Neural progenitor cell (in vitro differentiated cells): ENCODE results near the gene C6orf136.

Experiments
- EZH2 ChIP-seq: fragments of 200-600 bp; sonication (generic); IDR thresholded peaks from 2 replicates; pipeline ENCODE4 v1.6.1; 2017; ENCODE audit warnings: antibody characterized with exemption, mild to moderate bottlenecking, moderate library complexity
- EZH2phosphoT487 ChIP-seq: fragments of 200-600 bp; sonication (generic); IDR thresholded peaks from 2 replicates; pipeline ENCODE4 v1.6.1; 2017; ENCODE audit warnings: antibody characterized with exemption
- TF ChIP-seq, protein P1 (sequence below): fragments of 200-600 bp; sonication (generic); IDR thresholded peaks from 2 replicates; pipeline ENCODE4 v1.5.1; 2017; ENCODE audit warnings: antibody characterized with exemption, mild to moderate bottlenecking

DNA sequence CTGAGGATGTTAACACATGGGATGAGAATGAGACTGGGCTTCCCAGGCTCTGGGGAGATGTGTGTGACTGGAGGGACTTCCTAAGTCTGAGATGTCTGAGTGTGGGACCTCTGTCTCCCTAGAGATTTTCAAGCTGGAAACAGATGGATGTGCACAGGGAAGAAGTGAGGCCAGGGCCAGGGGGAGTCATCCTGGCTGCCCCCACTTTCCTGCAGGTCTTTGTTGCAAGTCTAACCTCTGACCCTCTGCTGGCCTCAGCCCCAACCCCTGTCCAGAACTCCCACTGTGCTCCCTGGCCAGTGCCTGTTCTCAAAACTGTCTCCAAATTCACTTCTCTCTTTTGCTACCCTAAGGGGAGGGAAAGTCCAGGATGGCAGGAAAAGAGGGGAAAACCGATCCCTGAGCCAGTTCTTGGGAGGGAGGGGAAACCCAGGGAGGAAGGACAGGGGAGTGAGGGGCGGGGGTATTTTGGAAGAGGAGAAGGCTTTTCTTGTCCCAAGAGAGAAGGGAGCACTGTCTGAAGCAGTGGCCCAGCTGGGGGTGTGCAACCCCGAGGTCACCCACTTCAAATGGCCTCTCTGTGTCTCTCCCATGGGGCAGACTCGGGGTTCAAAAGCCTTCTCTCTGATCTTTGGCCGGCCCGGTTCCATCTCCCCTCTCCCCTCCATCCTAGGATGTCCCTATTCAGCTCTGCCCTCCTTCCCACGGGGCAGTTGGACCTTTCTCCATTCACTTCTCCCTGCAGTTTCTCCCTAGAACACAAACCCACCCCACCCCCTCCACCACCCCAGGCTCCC is 36.4 kb downstream of the C6orf136 start:
- TF ChIP-seq, protein P1, sequence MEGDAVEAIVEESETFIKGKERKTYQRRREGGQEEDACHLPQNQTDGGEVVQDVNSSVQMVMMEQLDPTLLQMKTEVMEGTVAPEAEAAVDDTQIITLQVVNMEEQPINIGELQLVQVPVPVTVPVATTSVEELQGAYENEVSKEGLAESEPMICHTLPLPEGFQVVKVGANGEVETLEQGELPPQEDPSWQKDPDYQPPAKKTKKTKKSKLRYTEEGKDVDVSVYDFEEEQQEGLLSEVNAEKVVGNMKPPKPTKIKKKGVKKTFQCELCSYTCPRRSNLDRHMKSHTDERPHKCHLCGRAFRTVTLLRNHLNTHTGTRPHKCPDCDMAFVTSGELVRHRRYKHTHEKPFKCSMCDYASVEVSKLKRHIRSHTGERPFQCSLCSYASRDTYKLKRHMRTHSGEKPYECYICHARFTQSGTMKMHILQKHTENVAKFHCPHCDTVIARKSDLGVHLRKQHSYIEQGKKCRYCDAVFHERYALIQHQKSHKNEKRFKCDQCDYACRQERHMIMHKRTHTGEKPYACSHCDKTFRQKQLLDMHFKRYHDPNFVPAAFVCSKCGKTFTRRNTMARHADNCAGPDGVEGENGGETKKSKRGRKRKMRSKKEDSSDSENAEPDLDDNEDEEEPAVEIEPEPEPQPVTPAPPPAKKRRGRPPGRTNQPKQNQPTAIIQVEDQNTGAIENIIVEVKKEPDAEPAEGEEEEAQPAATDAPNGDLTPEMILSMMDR: no peak
- no peak for TF ChIP-seq EZH2
- no peak for TF ChIP-seq EZH2phosphoT487
